ENCODE measurements around the gene MRPL34. TPM values are rescaled to one million over a fixed set of nuclear protein-coding genes. Genes with fewer than 3 reads are reported as not detected.

MRPL34 gene
- total RNA-seq, 1 donor from 2014 or later: 64.8 TPM

- no peak overlapping the region for H3K4me3 Mint-ChIP-seq (ENCODE audit: unreplicated experiment)
Observed at GRCh38 chr19:17259118-17259780, 46.4 kb upstream of the MRPL34 start.

DNA sequence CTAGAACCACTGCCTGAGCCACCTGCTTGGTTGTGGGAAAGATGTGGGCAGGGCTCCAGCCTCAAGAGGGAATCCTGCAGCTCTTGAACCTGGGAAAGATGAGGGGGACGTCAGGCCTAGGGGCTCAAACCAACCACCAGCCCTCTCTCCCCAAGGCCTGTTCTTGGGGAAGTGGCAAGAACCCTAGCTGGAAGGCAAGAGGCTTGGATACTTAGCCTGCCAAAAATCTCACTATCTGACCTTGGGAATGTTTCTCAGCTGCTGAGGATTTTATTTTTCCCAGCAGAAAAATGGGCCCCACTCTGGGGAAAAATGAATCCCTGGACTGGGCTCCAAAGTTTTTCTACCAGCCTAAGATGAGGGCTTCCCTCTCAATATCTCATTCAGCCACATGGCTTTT lies 45.7 kb upstream of the MRPL34 start:
- H3K27ac Mint-ChIP-seq (ENCODE audit: unreplicated experiment): no peak overlapping the region
- H3K9me3 Mint-ChIP-seq (ENCODE audit: unreplicated experiment): no peaks in the 10 kb centered on the region
- no peak overlapping the region for H3K4me2 ChIP-seq (ENCODE audit: low read length)
- no peaks in the 10 kb centered on the region for H3K4me1 ChIP-seq (ENCODE audit: insufficient read depth, low read length)
- no peak for TF ChIP-seq EZH2 (IDR thresholded peaks at IDR 0.05; ENCODE audit: insufficient read depth, low read length)
- TF ChIP-seq, protein P1, sequence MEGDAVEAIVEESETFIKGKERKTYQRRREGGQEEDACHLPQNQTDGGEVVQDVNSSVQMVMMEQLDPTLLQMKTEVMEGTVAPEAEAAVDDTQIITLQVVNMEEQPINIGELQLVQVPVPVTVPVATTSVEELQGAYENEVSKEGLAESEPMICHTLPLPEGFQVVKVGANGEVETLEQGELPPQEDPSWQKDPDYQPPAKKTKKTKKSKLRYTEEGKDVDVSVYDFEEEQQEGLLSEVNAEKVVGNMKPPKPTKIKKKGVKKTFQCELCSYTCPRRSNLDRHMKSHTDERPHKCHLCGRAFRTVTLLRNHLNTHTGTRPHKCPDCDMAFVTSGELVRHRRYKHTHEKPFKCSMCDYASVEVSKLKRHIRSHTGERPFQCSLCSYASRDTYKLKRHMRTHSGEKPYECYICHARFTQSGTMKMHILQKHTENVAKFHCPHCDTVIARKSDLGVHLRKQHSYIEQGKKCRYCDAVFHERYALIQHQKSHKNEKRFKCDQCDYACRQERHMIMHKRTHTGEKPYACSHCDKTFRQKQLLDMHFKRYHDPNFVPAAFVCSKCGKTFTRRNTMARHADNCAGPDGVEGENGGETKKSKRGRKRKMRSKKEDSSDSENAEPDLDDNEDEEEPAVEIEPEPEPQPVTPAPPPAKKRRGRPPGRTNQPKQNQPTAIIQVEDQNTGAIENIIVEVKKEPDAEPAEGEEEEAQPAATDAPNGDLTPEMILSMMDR (IDR thresholded peaks at IDR 0.05; ENCODE audit: insufficient read depth, low read depth, low read length): no peak
- H3K36me3 Mint-ChIP-seq (ENCODE audit: low read depth, unreplicated experiment): no peaks in the 10 kb centered on the region
- H4K20me1 ChIP-seq (ENCODE audit: insufficient read depth, low read length): no peaks in the 10 kb centered on the region
- no peak overlapping the region for H3K9ac ChIP-seq (ENCODE audit: low read length)
- H3K36me3 ChIP-seq (ENCODE audit: insufficient read depth, low read length): no peaks in the 10 kb centered on the region
- no peaks in the 10 kb centered on the region for H3K27me3 ChIP-seq (ENCODE audit: insufficient read depth, low read length)
- no peak for DNase-seq (ENCODE audit: low read depth)
- peaks cover 10% of the 10 kb centered on the region for H3K9me3 ChIP-seq (ENCODE audit: insufficient read depth, low read depth, low read length)
- H3K27ac ChIP-seq (ENCODE audit: low read depth, low read length): no peak overlapping the region
- H3K4me3 Mint-ChIP-seq (ENCODE audit: unreplicated experiment): no peak overlapping the region
- no peaks in the 10 kb centered on the region for H3K79me2 ChIP-seq (ENCODE audit: insufficient read depth, low read length)
- no peak overlapping the region for H2AFZ ChIP-seq (ENCODE audit: low read depth, low read length)
- H3K4me1 Mint-ChIP-seq (ENCODE audit: low read depth, unreplicated experiment): no peaks in the 10 kb centered on the region
- FAIRE-seq: no peak
- peaks cover 13% of the 10 kb centered on the region for H3K27me3 Mint-ChIP-seq (ENCODE audit: low read depth, unreplicated experiment)
- H3K4me3 ChIP-seq (ENCODE audit: insufficient read depth, low read depth, low read length): no peak overlapping the region

More at GRCh38 chr19:17259118-17259780, 46.4 kb upstream of the MRPL34 start:
- no peak for DNase-seq (ENCODE audit: low read depth)
- no peaks in the 10 kb centered on the region for H3K36me3 Mint-ChIP-seq (ENCODE audit: low read depth, unreplicated experiment)
- Histone ChIP-seq H3K4me1 (ENCODE audit: insufficient read depth, low read length) (no peaks in the 10 kb centered on the region), H3K4me3 (ENCODE audit: insufficient read depth, low read depth, low read length) (no peak overlapping the region), H3K27me3 (ENCODE audit: insufficient read depth, low read length) (no peaks in the 10 kb centered on the region), H3K4me2 (ENCODE audit: low read length) (no peak overlapping the region), H3K36me3 (ENCODE audit: insufficient read depth, low read length) (no peaks in the 10 kb centered on the region), H3K79me2 (ENCODE audit: insufficient read depth, low read length) (no peaks in the 10 kb centered on the region), H4K20me1 (ENCODE audit: insufficient read depth, low read length) (no peaks in the 10 kb centered on the region), H3K9ac (ENCODE audit: low read length) (no peak overlapping the region), H3K27ac (ENCODE audit: low read depth, low read length) (no peak overlapping the region), H2AFZ (ENCODE audit: low read depth, low read length) (no peak overlapping the region), H3K9me3 (ENCODE audit: insufficient read depth, low read depth, low read length) (peaks cover 10% of the 10 kb centered on the region)
- FAIRE-seq: no peak
- H3K27ac Mint-ChIP-seq (ENCODE audit: unreplicated experiment): peak overlapping the region; percentile 34
- no peaks in the 10 kb centered on the region for H3K4me1 Mint-ChIP-seq (ENCODE audit: low read depth, unreplicated experiment)
- peaks cover 13% of the 10 kb centered on the region for H3K27me3 Mint-ChIP-seq (ENCODE audit: low read depth, unreplicated experiment)
- no peak for TF ChIP-seq EZH2 (IDR thresholded peaks at IDR 0.05; ENCODE audit: insufficient read depth, low read length)
- TF ChIP-seq, protein P1 (IDR thresholded peaks at IDR 0.05; ENCODE audit: insufficient read depth, low read depth, low read length): no peak
- H3K9me3 Mint-ChIP-seq (ENCODE audit: unreplicated experiment): no peaks in the 10 kb centered on the region

DNA sequence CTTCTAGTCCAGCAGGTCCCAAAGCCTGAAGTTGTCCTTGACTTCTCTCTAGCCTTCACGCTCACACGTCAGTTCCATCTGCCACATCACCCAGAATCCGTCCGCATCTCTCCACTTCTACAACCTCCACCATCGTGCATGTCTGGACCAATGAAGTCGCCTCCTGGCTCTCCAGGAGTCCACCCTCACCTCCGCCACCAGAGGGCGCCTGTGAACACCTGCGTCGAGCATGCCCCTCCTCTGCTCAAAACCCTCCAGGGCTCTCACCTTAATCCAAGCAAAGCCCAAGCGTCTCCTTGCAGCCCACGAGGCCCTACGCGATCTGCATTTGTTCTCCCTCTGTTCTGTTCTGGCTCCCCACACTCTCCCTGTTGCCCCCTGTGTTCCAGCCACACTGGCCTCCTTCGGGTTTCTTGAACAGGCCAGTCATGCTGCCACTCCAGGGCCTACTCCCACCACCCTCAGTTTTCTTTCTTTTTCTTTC lies 44.8 kb upstream of the MRPL34 start:
- Mint-ChIP-seq H3K4me1 (ENCODE audit: low read depth, unreplicated experiment) (no peaks in the 10 kb centered on the region), H3K4me3 (ENCODE audit: unreplicated experiment) (no peak overlapping the region), H3K9me3 (ENCODE audit: unreplicated experiment) (no peaks in the 10 kb centered on the region), H3K27ac (ENCODE audit: unreplicated experiment) (no peak overlapping the region), H3K36me3 (ENCODE audit: low read depth, unreplicated experiment) (no peaks in the 10 kb centered on the region), H3K27me3 (ENCODE audit: low read depth, unreplicated experiment) (peaks cover 13% of the 10 kb centered on the region)
- TF ChIP-seq EZH2 (IDR thresholded peaks at IDR 0.05; ENCODE audit: insufficient read depth, low read length): no peak
- TF ChIP-seq, protein P1 (IDR thresholded peaks at IDR 0.05; ENCODE audit: insufficient read depth, low read depth, low read length): peak; percentile 73
- Histone ChIP-seq H4K20me1 (ENCODE audit: insufficient read depth, low read length) (no peaks in the 10 kb centered on the region), H3K36me3 (ENCODE audit: insufficient read depth, low read length) (no peaks in the 10 kb centered on the region), H3K4me3 (ENCODE audit: insufficient read depth, low read depth, low read length) (no peak overlapping the region), H2AFZ (ENCODE audit: low read depth, low read length) (no peak overlapping the region), H3K27ac (ENCODE audit: low read depth, low read length) (no peak overlapping the region), H3K4me1 (ENCODE audit: insufficient read depth, low read length) (no peaks in the 10 kb centered on the region), H3K9me3 (ENCODE audit: insufficient read depth, low read depth, low read length) (peaks cover 10% of the 10 kb centered on the region), H3K4me2 (ENCODE audit: low read length) (no peak overlapping the region), H3K9ac (ENCODE audit: low read length) (no peak overlapping the region), H3K79me2 (ENCODE audit: insufficient read depth, low read length) (no peaks in the 10 kb centered on the region), H3K27me3 (ENCODE audit: insufficient read depth, low read length) (no peaks in the 10 kb centered on the region)
- DNase-seq (ENCODE audit: low read depth) (peak; percentile 27), FAIRE-seq (no peak)
